HCT116 (cell line): ENCODE measurements around the gene DIAPH3. TPM values are rescaled to one million over a fixed set of nuclear protein-coding genes. Genes with fewer than 3 reads are reported as not detected.

Experiments used
- ATAC-seq: fragments of 200-7000 bp; cut with Tn5 transposase; 2 replicates; pipeline ENCODE4 v1.9.1; 2020; ENCODE audit warnings: mild to moderate bottlenecking, moderate library complexity
- BruUV-seq: library from RNA; stranded (reverse); fragments of 400-500 nt; replicated peaks from 2 replicates; lab custom pipeline; 2021; lab: Mats Ljungman, UMichigan
- CTCF ChIA-PET: fragments of 300-600 bp; sonication (Branson Sonifier 250); formaldehyde crosslinking; loops from one replicate; lab custom pipeline; 2021; ENCODE audit warnings: antibody characterized with exemption; lab: Charles Lee
- POLR2A ChIA-PET: fragments of 300-600, 350-600 bp; sonication (Branson Sonifier 250); formaldehyde crosslinking; loops from one replicate; lab custom pipeline; 2021; ENCODE audit warnings: antibody characterized with exemption; lab: Charles Lee
- RAD21 ChIA-PET, 2 experiments: fragments of 300-600 bp; sonication (Branson Sonifier 250); formaldehyde crosslinking; loops; one replicate each; lab custom pipeline; 2023; ENCODE audit warnings: low total read pairs in 2 of 2; ENCODE audit not compliant: uncharacterized antibody in 2 of 2, unreplicated experiment in 2 of 2, low non-redundant PET in 1 of 2; lab: Charles Lee
- DNase-seq: peaks from one replicate; pipeline ENCODE4 v3.0.0-alpha.2; 2010; ENCODE audit warnings: low read depth, low spot score
- H2AFZ ChIP-seq: fragments of 200-600 bp; shearing (Covaris generic), sonication (generic); 2 replicates; pipeline ENCODE4 v1.6.1; 2017; ENCODE audit warnings: low read depth, mixed run types, mixed read lengths, antibody characterized with exemption, low read length; ENCODE audit not compliant: poor library complexity, severe bottlenecking
- H3K27ac ChIP-seq: 2 replicates; pipeline ENCODE4 v1.5.1; 2012; ENCODE audit warnings: low read depth, low read length
- H3K27me3 ChIP-seq: fragments of 200-600 bp; sonication (generic); 2 replicates; pipeline ENCODE4 v1.6.1; 2016; ENCODE audit warnings: mixed run types, low read length, mixed read lengths; ENCODE audit not compliant: insufficient read depth
- H3K36me3 ChIP-seq, 2 experiments: fragments of 200-500 bp in 1 of 2; fragments of 200-600 bp in 1 of 2; sonication (Bioruptor generic) in 1 of 2; sonication (generic) in 1 of 2; 2 replicates each; pipeline versions ENCODE4 v1.5.1 to v1.6.1; 2014 to 2016; ENCODE audit warnings: low read length in 2 of 2, inconsistent platforms in 1 of 2, mixed read lengths in 1 of 2, mixed run types in 1 of 2; ENCODE audit not compliant: insufficient read depth in 2 of 2, control insufficient read depth in 1 of 2
- H3K4me1 ChIP-seq, 2 experiments: fragments of 200-600 bp in 1 of 2; sonication (generic) in 1 of 2; 2 replicates each; pipeline versions ENCODE4 v1.5.1 to v1.6.1; 2012 to 2017; ENCODE audit warnings: low read length in 2 of 2, inconsistent platforms in 1 of 2, mild to moderate bottlenecking in 1 of 2, mixed read lengths in 1 of 2, mixed run types in 1 of 2, moderate library complexity in 1 of 2; ENCODE audit not compliant: insufficient read depth in 2 of 2, control insufficient read depth in 1 of 2
- H3K4me2 ChIP-seq: fragments of 200-600 bp; sonication (generic); 2 replicates; pipeline ENCODE4 v1.6.1; 2017; ENCODE audit warnings: mixed run types, low read length, mixed read lengths
- H3K4me3 ChIP-seq, 2 experiments: fragments of 200-600 bp in 1 of 2; sonication (generic) in 1 of 2; replicated peaks in 1 of 2; 2 replicates each; pipeline ENCODE4 v1.5.1; 2011 to 2016; ENCODE audit warnings: low read length in 2 of 2, control low read depth in 1 of 2, low read depth in 1 of 2, mild to moderate bottlenecking in 1 of 2, mixed read lengths in 1 of 2, mixed run types in 1 of 2
- H3K79me2 ChIP-seq: fragments of 200-600 bp; sonication (generic); 2 replicates; pipeline ENCODE4 v1.6.1; 2017; ENCODE audit warnings: mild to moderate bottlenecking, mixed run types, low read length, moderate library complexity, mixed read lengths; ENCODE audit not compliant: insufficient read depth
- H3K9ac ChIP-seq: fragments of 200-600 bp; sonication (generic); 2 replicates; pipeline ENCODE4 v1.6.1; 2016; ENCODE audit warnings: low read length, mixed read lengths
- H3K9me2 ChIP-seq: fragments of 200-600 bp; sonication (generic), shearing (Covaris generic); 2 replicates; pipeline ENCODE4 v1.6.1; 2017; ENCODE audit warnings: mixed run types, mild to moderate bottlenecking, moderate library complexity; ENCODE audit not compliant: insufficient read depth
- H3K9me3 ChIP-seq, 2 experiments: fragments of 200-500 bp in 1 of 2; fragments of 200-600 bp in 1 of 2; sonication (Bioruptor generic) in 1 of 2; sonication (generic) in 1 of 2; 2 replicates each; pipeline ENCODE4 v1.6.1; 2014 to 2017; ENCODE audit warnings: low read length in 2 of 2, mixed read lengths in 2 of 2, inconsistent platforms in 1 of 2, low read depth in 1 of 2, mild to moderate bottlenecking in 1 of 2, mixed run types in 1 of 2, moderate library complexity in 1 of 2; ENCODE audit not compliant: control insufficient read depth in 1 of 2, insufficient read depth in 1 of 2
- H4K20me1 ChIP-seq: fragments of 200-600 bp; sonication (generic), shearing (Covaris generic); 2 replicates; pipeline ENCODE4 v1.6.1; 2017; ENCODE audit warnings: mixed run types, mild to moderate bottlenecking, moderate library complexity; ENCODE audit not compliant: insufficient read depth
- CEBPB ChIP-seq: IDR thresholded peaks from 2 replicates; pipeline ENCODE4 v1.6.1; 2012; ENCODE audit warnings: low read depth
- EGR1 ChIP-seq: IDR thresholded peaks from 2 replicates; pipeline ENCODE4 v1.6.1; 2012; ENCODE audit warnings: low read depth
- EZH2 ChIP-seq: fragments of 200-600 bp; sonication (generic); IDR thresholded peaks from 2 replicates; pipeline ENCODE4 v1.6.1; 2017; ENCODE audit warnings: antibody characterized with exemption, mixed run types
- POLR2AphosphoS5 ChIP-seq: IDR thresholded peaks from 2 replicates; pipeline ENCODE4 v1.6.1; 2011; ENCODE audit warnings: mild to moderate bottlenecking, low read depth, low read length, moderate library complexity
- SP1 ChIP-seq: IDR thresholded peaks from 2 replicates; pipeline ENCODE4 v1.6.1; 2012; ENCODE audit warnings: low read depth
- intact Hi-C: fragments of 100-400 bp; cut with micrococcal nuclease; formaldehyde crosslinking; loops from 2 replicates; pipeline ENCODE4 v1.10.0; 2022
- total RNA-seq: library from RNA; stranded (reverse); gene quantifications from one replicate; pipeline ENCODE4 v1.2.1, GENCODE V29; 2021; ENCODE audit not compliant: unreplicated experiment

The DIAPH3 gene
- total RNA-seq, 1 experiment from 2014 or later, result 22.8 TPM

GRCh38 chr13:59631271-59631670 lies 532.5 kb downstream of the DIAPH3 start:
- no peaks in the 10 kb centered on the region for H3K9me2 ChIP-seq
- no peak overlapping the region for H3K4me3 ChIP-seq
- intact Hi-C loops, result no loop called here
- TF ChIP-seq SP1 (no peak), EZH2 (no peak)
- TF ChIP-seq, all 23 proteins: peak for 0
- ChIA-PET POLR2A (no interaction called here), CTCF (no interaction called here), RAD21 (no interaction called here)
- H3K4me2 ChIP-seq, result no peak overlapping the region
- DNase-seq, result no peak
- H3K27me3 ChIP-seq, result peaks cover 52% of the 10 kb centered on the region
- no peak for ATAC-seq
- no peaks in the 10 kb centered on the region for H4K20me1 ChIP-seq
- H3K27ac ChIP-seq, result no peak overlapping the region
- H3K79me2 ChIP-seq, result no peaks in the 10 kb centered on the region
- no peaks in the 10 kb centered on the region for H3K9me3 ChIP-seq
- no peaks in the 10 kb centered on the region for H3K4me1 ChIP-seq
- BruUV-seq, result no TSS peak
- H3K36me3 ChIP-seq, result no peaks in the 10 kb centered on the region
- no peak overlapping the region for H3K9ac ChIP-seq
- no peak overlapping the region for H2AFZ ChIP-seq

GRCh38 chr13:59625111-59625510 lies 538.6 kb downstream of the DIAPH3 start:
- H3K9me3 ChIP-seq, result no peaks in the 10 kb centered on the region
- H3K4me1 ChIP-seq, result no peaks in the 10 kb centered on the region
- H3K36me3 ChIP-seq, result no peaks in the 10 kb centered on the region
- H3K9me2 ChIP-seq, result no peaks in the 10 kb centered on the region
- RAD21 ChIA-PET, result no interaction called here
- no TSS peak for BruUV-seq
- peaks cover 15% of the 10 kb centered on the region for H3K27me3 ChIP-seq
- H2AFZ ChIP-seq, result no peak overlapping the region
- H3K27ac ChIP-seq, result no peak overlapping the region
- no peak overlapping the region for H3K4me3 ChIP-seq
- DNase-seq, result no peak
- intact Hi-C loops, result no loop called here
- CTCF ChIA-PET, result no interaction called here
- H4K20me1 ChIP-seq, result no peaks in the 10 kb centered on the region; the same call in 1 of the 2 replicates
- no peak overlapping the region for H3K9ac ChIP-seq
- H3K79me2 ChIP-seq, result no peaks in the 10 kb centered on the region
- no peak for ATAC-seq
- POLR2A ChIA-PET, result no interaction called here
- H3K4me2 ChIP-seq, result no peak overlapping the region
- TF ChIP-seq CEBPB (no peak), POLR2AphosphoS5 (no peak), EGR1 (no peak), SP1 (no peak)
